Breast epithelium (tissue), 4 donors: Measurements from ENCODE around the gene ALKBH3. TPM values are rescaled to one million over a fixed set of nuclear protein-coding genes. Genes with fewer than 3 reads are reported as not detected.

ENCODE experiments used
- DNase-seq, 2 donors: peaks; one replicate each; pipeline ENCODE4 v3.0.0-alpha.2; 2019; ENCODE audit warnings: low spot score in 2 of 2
- H3K27ac ChIP-seq, 2 donors: fragments of 200-600 bp; sonication (generic) in 1 of 2; one replicate each; pipeline ENCODE4 v1.5.1; 2016 to 2019; ENCODE audit warnings: mild to moderate bottlenecking in 1 of 2
- H3K27me3 ChIP-seq, 2 donors: fragments of 200-600 bp; sonication (generic) in 1 of 2; one replicate each; pipeline versions ENCODE4 v1.5.1 to v1.6.0; 2017 to 2019; ENCODE audit warnings: control low read depth in 1 of 2, mild to moderate bottlenecking in 1 of 2
- H3K36me3 ChIP-seq: fragments of 200-600 bp; one replicate; pipeline ENCODE4 v1.5.1; 2019
- H3K4me1 ChIP-seq, 2 donors: fragments of 200-600 bp; sonication (generic); one replicate each; pipeline ENCODE4 v1.5.1; 2016 to 2019; ENCODE audit warnings: control low read depth in 1 of 2
- H3K4me3 ChIP-seq, 3 donors: fragments of 200-600 bp; sonication (generic); 1 replicate in 2 of 3; 2 replicates in 1 of 3; pipeline ENCODE4 v1.5.1; 2016 to 2019; ENCODE audit warnings: mild to moderate bottlenecking in 3 of 3, moderate library complexity in 2 of 3
- H3K9me3 ChIP-seq, 2 donors: fragments of 200-600 bp; sonication (generic) in 1 of 2; one replicate each; pipeline ENCODE4 v1.5.1; 2016 to 2019; ENCODE audit warnings: control low read depth in 1 of 2
- POLR2A ChIP-seq: fragments of 450-650 bp; IDR thresholded peaks from one replicate; pipeline ENCODE4 v1.6.1; 2016; ENCODE audit warnings: antibody characterized with exemption, mild to moderate bottlenecking, moderate library complexity
- POLR2AphosphoS5 ChIP-seq, 3 donors: sonication (generic); formaldehyde crosslinking; IDR thresholded peaks; one replicate each; pipeline ENCODE4 v1.6.1; 2017; ENCODE audit warnings: antibody characterized with exemption in 3 of 3
- intact Hi-C: fragments of 100-400 bp; cut with DNase I; formaldehyde crosslinking; loops from one replicate; pipeline ENCODE4 v1.15.1; 2023; ENCODE audit warnings: low total_unique reads
- total RNA-seq, 3 donors: library from RNA; depleted of rRNA; stranded (reverse); fragments of >200 nt; gene quantifications; one replicate each; pipeline ENCODE4 v1.1.0, GENCODE V29; 2016
- TF ChIP-seq, protein P1 (sequence below), 3 donors: fragments of 450-650 bp; IDR thresholded peaks; one replicate each; pipeline ENCODE4 v1.5.1; 2016 to 2017; ENCODE audit warnings: antibody characterized with exemption in 3 of 3, mild to moderate bottlenecking in 3 of 3, moderate library complexity in 3 of 3

ALKBH3 gene
- total RNA-seq, result 10 to 100 TPM; 29.0 to 40.7 (median 33.1) TPM

DNA sequence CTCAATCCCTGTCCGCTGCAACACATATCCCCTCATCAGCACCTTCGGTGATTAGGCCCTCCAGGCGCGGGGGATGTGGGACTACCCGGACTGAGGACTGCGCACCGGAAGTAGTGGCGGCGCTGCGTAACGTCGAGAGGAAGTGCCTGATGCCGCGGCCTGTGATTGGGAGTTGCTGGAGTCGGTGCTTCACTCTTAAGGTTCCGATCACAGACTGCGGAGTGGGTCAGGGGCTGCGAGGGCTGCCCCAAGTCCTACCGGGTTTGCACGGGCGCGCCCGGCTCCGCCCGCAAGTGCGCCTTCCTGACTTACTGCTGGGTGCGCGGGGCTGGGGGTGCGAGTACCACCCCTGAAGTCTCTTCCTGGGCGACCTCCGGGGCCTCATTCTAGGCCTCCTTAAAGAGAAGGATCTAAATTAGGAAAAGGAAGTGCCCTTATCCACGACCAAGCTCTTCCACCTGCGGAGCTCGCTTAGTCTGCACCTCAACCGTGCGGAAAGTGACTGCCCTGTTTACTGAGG, at the start of gene ALKBH3:
Gene ALKBH3, plus strand, starts transcription at position 192 of the 520 bp plus-strand sequence. CDS start 1,822 bp downstream, outside the sequence.
- DNase-seq, result peak; percentile 85 to 90
- peaks cover 0 to 25% of the 10 kb centered on the region in 2 donors for H3K27me3 ChIP-seq
- H3K4me3 ChIP-seq, result peak within 1 kb of the TSS; percentile 76 to 93 (median 92)
- H3K9me3 ChIP-seq, result no peaks in the 10 kb centered on the region
- TF ChIP-seq POLR2A (no peak), POLR2AphosphoS5 (IDR thresholded peaks at IDR 0.05) (peak; percentile 55 to 90 (median 74))
- TF ChIP-seq, protein P1, sequence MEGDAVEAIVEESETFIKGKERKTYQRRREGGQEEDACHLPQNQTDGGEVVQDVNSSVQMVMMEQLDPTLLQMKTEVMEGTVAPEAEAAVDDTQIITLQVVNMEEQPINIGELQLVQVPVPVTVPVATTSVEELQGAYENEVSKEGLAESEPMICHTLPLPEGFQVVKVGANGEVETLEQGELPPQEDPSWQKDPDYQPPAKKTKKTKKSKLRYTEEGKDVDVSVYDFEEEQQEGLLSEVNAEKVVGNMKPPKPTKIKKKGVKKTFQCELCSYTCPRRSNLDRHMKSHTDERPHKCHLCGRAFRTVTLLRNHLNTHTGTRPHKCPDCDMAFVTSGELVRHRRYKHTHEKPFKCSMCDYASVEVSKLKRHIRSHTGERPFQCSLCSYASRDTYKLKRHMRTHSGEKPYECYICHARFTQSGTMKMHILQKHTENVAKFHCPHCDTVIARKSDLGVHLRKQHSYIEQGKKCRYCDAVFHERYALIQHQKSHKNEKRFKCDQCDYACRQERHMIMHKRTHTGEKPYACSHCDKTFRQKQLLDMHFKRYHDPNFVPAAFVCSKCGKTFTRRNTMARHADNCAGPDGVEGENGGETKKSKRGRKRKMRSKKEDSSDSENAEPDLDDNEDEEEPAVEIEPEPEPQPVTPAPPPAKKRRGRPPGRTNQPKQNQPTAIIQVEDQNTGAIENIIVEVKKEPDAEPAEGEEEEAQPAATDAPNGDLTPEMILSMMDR (IDR thresholded peaks at IDR 0.05), result peak in 1 of 3 donors; percentile 29
- no peaks in the 10 kb centered on the region for H3K36me3 ChIP-seq
- H3K27ac ChIP-seq, result peak within 1 kb of the TSS; percentile 32 to 68
- intact Hi-C loops, result loop anchor here (10.0 kb wide), 1 partner anchor 154 kb away; no protein-coding TSS in a partner anchor
- peaks cover 5 to 8% of the 10 kb centered on the region in 2 donors for H3K4me1 ChIP-seq

DNA sequence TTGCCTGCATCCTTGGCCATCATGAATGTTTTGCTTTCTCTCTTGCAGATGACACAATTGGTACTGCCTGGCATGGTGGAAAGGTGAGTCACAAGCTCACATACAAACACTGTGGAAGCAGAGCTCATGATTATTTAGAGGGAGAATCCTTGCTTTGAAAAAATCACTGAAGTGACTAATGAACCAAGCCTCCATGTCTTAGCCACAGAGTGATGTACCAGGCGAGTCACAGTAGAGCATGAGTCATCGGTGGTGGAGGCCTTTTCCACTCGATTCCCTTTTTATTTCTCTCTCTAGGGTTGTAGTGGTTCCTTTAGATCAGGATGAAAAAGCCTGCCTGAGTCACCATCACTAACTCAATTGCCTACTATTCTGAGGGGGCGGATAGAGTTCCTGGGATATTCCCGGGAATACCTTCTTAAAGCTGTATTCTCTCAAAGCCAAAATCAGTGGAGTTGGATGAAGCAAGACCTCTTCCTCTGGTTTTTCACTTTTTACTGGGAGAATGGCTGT, 49.6 kb upstream of the ALKBH3 start:
- Histone ChIP-seq H3K4me1 (no peaks in the 10 kb centered on the region), H3K27me3 (no peaks in the 10 kb centered on the region), H3K27ac (no peak overlapping the region), H3K4me3 (no peak overlapping the region), H3K36me3 (no peaks in the 10 kb centered on the region), H3K9me3 (no peaks in the 10 kb centered on the region)
- DNase-seq, result no peak
- no peak for TF ChIP-seq POLR2A
- no peak for TF ChIP-seq POLR2AphosphoS5 (IDR thresholded peaks at IDR 0.05)
- TF ChIP-seq, protein P1 (IDR thresholded peaks at IDR 0.05), result no peak
- intact Hi-C loops, result no loop called here

DNA sequence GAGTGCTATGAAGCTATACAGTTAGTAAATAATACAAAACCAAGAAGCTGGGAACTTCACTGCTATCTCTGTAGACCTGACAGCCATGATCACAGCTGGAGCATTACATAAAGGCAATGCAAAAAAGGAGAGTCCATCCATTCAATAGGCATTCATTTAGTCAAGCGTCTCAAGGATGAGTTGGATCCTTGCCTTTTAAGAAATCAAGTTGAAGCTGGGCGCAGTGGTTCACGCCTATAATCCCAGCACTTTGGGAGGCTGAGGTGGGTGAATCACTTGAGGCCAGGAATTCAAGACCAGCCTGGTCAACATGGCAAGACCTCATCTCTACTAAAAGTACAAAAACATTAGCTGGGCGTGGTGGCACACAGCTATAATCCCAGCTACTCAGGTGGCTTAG, 48.1 kb upstream of the ALKBH3 start:
- Histone ChIP-seq H3K36me3 (no peaks in the 10 kb centered on the region), H3K27ac (no peak overlapping the region), H3K4me3 (no peak overlapping the region), H3K4me1 (no peaks in the 10 kb centered on the region), H3K27me3 (no peaks in the 10 kb centered on the region), H3K9me3 (no peaks in the 10 kb centered on the region)
- TF ChIP-seq POLR2AphosphoS5 (IDR thresholded peaks at IDR 0.05) (no peak), POLR2A (no peak)
- TF ChIP-seq, protein P1 (IDR thresholded peaks at IDR 0.05), result no peak
- intact Hi-C loops, result no loop called here
- DNase-seq, result no peak

DNA sequence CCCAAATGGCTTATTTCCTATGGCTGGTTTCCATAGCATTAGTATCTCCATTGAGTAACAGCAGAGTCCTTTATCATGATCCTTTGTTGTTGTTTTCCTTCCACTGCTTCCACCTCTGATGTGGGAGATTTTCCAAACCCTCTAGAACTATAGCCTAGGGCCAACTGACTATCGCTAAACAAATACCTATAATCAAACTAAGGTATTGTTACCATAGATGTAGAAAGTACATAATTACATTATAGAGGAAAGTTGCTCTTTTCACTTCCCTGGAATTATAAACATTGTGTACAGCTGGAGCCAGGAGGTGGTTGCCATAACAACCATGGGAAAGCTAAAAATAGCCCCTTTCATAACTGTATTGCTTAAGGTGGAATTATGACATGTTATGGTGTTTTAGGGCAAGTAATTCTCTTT, 47.0 kb upstream of the ALKBH3 start:
- TF ChIP-seq, protein P1 (IDR thresholded peaks at IDR 0.05), result no peak
- H3K27ac ChIP-seq, result no peak overlapping the region

DNA sequence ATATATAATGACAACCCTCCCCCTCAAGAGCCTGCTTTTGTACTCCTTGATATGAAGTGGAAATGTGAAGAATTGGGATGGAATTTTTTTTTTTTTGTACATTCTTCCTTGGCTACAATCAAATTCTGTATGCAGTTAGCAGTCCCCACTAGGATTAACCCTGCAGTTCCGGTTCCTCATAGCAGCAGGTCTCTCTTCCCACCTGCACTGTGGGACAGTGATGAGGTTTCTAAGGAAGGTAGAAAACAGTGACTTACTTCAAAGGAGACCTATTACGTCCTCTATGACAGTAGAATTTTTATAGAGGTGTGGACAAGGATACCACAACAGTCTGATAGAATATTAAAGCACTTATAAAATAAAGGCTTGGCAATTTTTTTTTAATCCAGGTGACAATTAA, 46.3 kb upstream of the ALKBH3 start:
- Histone ChIP-seq H3K9me3 (no peaks in the 10 kb centered on the region), H3K27ac (no peak overlapping the region), H3K36me3 (no peaks in the 10 kb centered on the region)

More for the DNA sequence above, 47.0 kb upstream of the ALKBH3 start:
- Histone ChIP-seq H3K4me3 (no peak overlapping the region), H3K27me3 (no peaks in the 10 kb centered on the region), H3K4me1 (no peaks in the 10 kb centered on the region), H3K36me3 (no peaks in the 10 kb centered on the region), H3K9me3 (no peaks in the 10 kb centered on the region)
- intact Hi-C loops, result no loop called here
- DNase-seq, result no peak

More for the DNA sequence above, 46.3 kb upstream of the ALKBH3 start:
- Histone ChIP-seq H3K4me1 (no peaks in the 10 kb centered on the region), H3K27me3 (no peaks in the 10 kb centered on the region), H3K4me3 (no peak overlapping the region)
- DNase-seq, result no peak
- intact Hi-C loops, result no loop called here
- TF ChIP-seq, protein P1 (IDR thresholded peaks at IDR 0.05), result no peak
- TF ChIP-seq POLR2AphosphoS5 (IDR thresholded peaks at IDR 0.05), result no peak
